Loucy (cell line): Measurements from ENCODE around the gene ATP5PD.
"Not testable (repeated sequence)": the region's sequence is repeated elsewhere in the genome, so short reads cannot be mapped to it uniquely, and the experiment has no call there.

ENCODE experiments used
- H2AFZ ChIP-seq: fragments of 200-600 bp; sonication (generic); 2 replicates; pipeline ENCODE4 v1.6.0; 2016; ENCODE audit warnings: antibody characterized with exemption, mild to moderate bottlenecking, low read length, moderate library complexity
- H3F3A ChIP-seq: fragments of 200-600 bp; 2 replicates; pipeline ENCODE4 v1.6.0; 2016; ENCODE audit warnings: antibody characterized with exemption, low read depth, mild to moderate bottlenecking
- H3K27me3 ChIP-seq: fragments of 200-600 bp; sonication (generic); 2 replicates; pipeline ENCODE4 v1.6.1; 2014; ENCODE audit warnings: low read length, mild to moderate bottlenecking; ENCODE audit not compliant: insufficient read depth, poor library complexity, severe bottlenecking
- H3K36me3 ChIP-seq: fragments of 200-600 bp; sonication (generic); 2 replicates; pipeline ENCODE4 v1.6.1; 2016; ENCODE audit warnings: low read length; ENCODE audit not compliant: insufficient read depth
- H3K4me1 ChIP-seq: fragments of 200-600 bp; sonication (generic); 2 replicates; pipeline ENCODE4 v1.5.1; 2014; ENCODE audit warnings: low read length, mild to moderate bottlenecking; ENCODE audit not compliant: insufficient read depth, poor library complexity, severe bottlenecking
- H3K4me2 ChIP-seq: fragments of 200-600 bp; sonication (generic); 2 replicates; pipeline ENCODE4 v1.6.0; 2014; ENCODE audit warnings: antibody characterized with exemption, low read length, low read depth, mild to moderate bottlenecking; ENCODE audit not compliant: poor library complexity, severe bottlenecking
- H3K4me3 ChIP-seq: fragments of 200-600 bp; sonication (generic); 2 replicates; pipeline ENCODE4 v1.5.1; 2014; ENCODE audit warnings: low read length, mild to moderate bottlenecking, mixed read lengths; ENCODE audit not compliant: poor library complexity, severe bottlenecking
- H3K79me2 ChIP-seq: fragments of 200-600 bp; sonication (generic); 2 replicates; pipeline ENCODE4 v1.6.1; 2014; ENCODE audit warnings: low read length; ENCODE audit not compliant: insufficient read depth
- H3K9ac ChIP-seq: fragments of 200-600 bp; sonication (generic); 2 replicates; pipeline ENCODE4 v1.6.0; 2014; ENCODE audit warnings: mild to moderate bottlenecking, low read depth, low read length, moderate library complexity; ENCODE audit not compliant: poor library complexity, severe bottlenecking
- H3K9me2 ChIP-seq: fragments of 200-600 bp; sonication (generic); replicated peaks from 2 replicates; pipeline ENCODE4 v1.6.1; 2016; ENCODE audit warnings: low read depth, low read length, mixed read lengths
- H3K9me3 ChIP-seq: fragments of 200-600 bp; sonication (generic); 2 replicates; pipeline ENCODE4 v1.6.1; 2014; ENCODE audit warnings: mild to moderate bottlenecking, antibody characterized with exemption, low read length, low read depth; ENCODE audit not compliant: insufficient read depth
- H4K20me1 ChIP-seq: fragments of 200-600 bp; sonication (generic); 2 replicates; pipeline ENCODE4 v1.6.0; 2014; ENCODE audit warnings: antibody characterized with exemption, low read length, mild to moderate bottlenecking; ENCODE audit not compliant: insufficient read depth, poor library complexity, severe bottlenecking
- EZH2phosphoT487 ChIP-seq: fragments of 200-600 bp; IDR thresholded peaks from 2 replicates; pipeline ENCODE4 v1.6.1; 2018; ENCODE audit warnings: antibody characterized with exemption, mild to moderate bottlenecking, moderate library complexity, borderline replicate concordance
- TF ChIP-seq, protein P1 (sequence below): fragments of 200-600 bp; sonication (generic); conservative IDR thresholded peaks from 2 replicates; pipeline ENCODE4 v1.5.1; 2014; ENCODE audit warnings: mild to moderate bottlenecking, antibody characterized with exemption, low read length

The ATP5PD gene

DNA sequence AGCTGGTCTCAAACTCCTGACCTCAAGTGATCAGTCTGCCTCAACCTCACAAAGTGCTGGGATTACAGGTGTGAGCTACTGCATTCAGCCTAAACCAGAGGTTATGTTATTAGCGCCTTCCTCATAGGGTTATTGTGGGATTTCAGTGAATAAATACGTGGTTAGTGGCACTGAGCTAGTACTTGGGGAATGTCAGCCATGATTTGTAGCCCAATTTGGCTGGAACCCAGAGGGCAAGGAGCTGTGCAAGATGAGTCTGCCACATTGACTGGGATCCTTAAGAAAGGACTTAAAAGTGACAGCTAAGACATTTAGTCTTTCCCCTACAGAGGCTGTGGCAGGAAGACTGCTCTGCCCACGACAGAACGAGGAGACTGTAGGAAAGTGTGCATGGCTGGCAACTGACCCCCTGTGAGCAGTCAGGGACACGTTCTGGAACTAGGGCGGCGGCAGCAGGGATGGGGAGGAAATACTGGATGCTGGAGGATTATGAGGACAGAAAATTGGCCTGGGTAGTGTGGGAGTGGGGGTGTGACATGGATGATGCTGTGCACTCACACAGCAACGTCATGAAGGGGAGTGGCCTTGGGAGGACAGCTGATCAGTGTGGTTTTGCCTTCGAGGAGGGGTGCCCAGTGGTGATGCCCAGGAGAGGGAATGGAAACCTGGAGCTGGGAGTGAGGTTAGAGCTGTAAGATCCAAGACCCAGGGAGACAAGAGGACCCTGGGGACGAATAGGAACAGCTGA lies 14.6 kb downstream of the ATP5PD start:
- Histone ChIP-seq H3K9me3 (no peaks in the 10 kb centered on the region; the same call in 1 of the 2 replicates), H2AFZ (peak overlapping the region; percentile 92), H4K20me1 (no peaks in the 10 kb centered on the region), H3K4me2 (peak overlapping the region; percentile 92), H3K4me3 (peak overlapping the region; percentile 88), H3K27me3 (no peaks in the 10 kb centered on the region), H3K9ac (peak overlapping the region; percentile 94), H3F3A (peaks cover 4% of the 10 kb centered on the region; the same call in 1 of the 2 replicates), H3K79me2 (no peaks in the 10 kb centered on the region), H3K9me2 (no peaks in the 10 kb centered on the region), H3K36me3 (no peaks in the 10 kb centered on the region), H3K4me1 (peaks cover 16% of the 10 kb centered on the region)
- TF ChIP-seq EZH2phosphoT487 = no peak

- no peaks in the 10 kb centered on the region; the same call in 1 of the 2 replicates for H3K9me3 ChIP-seq
- peaks cover 4% of the 10 kb centered on the region; the same call in 1 of the 2 replicates for H3F3A ChIP-seq
- no peak overlapping the region for H3K4me3 ChIP-seq
- no peaks in the 10 kb centered on the region for H4K20me1 ChIP-seq
- H2AFZ ChIP-seq = no peak overlapping the region
- TF ChIP-seq EZH2phosphoT487 = no peak
- TF ChIP-seq, protein P1, sequence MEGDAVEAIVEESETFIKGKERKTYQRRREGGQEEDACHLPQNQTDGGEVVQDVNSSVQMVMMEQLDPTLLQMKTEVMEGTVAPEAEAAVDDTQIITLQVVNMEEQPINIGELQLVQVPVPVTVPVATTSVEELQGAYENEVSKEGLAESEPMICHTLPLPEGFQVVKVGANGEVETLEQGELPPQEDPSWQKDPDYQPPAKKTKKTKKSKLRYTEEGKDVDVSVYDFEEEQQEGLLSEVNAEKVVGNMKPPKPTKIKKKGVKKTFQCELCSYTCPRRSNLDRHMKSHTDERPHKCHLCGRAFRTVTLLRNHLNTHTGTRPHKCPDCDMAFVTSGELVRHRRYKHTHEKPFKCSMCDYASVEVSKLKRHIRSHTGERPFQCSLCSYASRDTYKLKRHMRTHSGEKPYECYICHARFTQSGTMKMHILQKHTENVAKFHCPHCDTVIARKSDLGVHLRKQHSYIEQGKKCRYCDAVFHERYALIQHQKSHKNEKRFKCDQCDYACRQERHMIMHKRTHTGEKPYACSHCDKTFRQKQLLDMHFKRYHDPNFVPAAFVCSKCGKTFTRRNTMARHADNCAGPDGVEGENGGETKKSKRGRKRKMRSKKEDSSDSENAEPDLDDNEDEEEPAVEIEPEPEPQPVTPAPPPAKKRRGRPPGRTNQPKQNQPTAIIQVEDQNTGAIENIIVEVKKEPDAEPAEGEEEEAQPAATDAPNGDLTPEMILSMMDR = no peak
- no peaks in the 10 kb centered on the region for H3K79me2 ChIP-seq
- H3K4me1 ChIP-seq = peaks cover 23% of the 10 kb centered on the region
- H3K9ac ChIP-seq = no peak overlapping the region
- H3K4me2 ChIP-seq = no peak overlapping the region
- no peaks in the 10 kb centered on the region for H3K36me3 ChIP-seq
- H3K27me3 ChIP-seq = no peaks in the 10 kb centered on the region
- H3K9me2 ChIP-seq = no peaks in the 10 kb centered on the region
Observed at GRCh38 chr17:75030161-75030560, 16.6 kb downstream of the ATP5PD start.

GRCh38 chr17:75026650-75027049 lies 20.1 kb downstream of the ATP5PD start:
- H3K4me3 ChIP-seq, H4K20me1 ChIP-seq, H3K4me2 ChIP-seq, H3K79me2 ChIP-seq, H3F3A ChIP-seq, H3K9ac ChIP-seq, H3K36me3 ChIP-seq, H3K9me3 ChIP-seq, H3K27me3 ChIP-seq, H2AFZ ChIP-seq, H3K9me2 ChIP-seq: not testable (repeated sequence)
- H3K4me1 ChIP-seq = peaks cover 20% of the 10 kb centered on the region

DNA sequence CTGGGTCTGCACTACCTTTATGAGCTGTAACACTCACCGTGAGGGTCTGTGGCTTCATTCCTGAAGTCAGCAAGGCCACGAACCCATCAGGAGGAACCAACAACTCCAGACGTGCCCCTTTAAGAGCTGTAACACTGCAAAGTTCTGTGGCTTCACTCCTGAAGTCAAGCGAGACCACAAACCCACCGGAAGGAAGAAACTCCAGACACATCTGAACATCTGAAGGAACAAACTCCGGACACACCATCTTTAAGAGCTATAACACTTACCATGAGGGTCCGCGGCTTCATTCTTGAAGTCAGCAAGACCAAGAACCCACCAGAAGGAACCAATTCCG lies 21.4 kb downstream of the ATP5PD start:
- peaks cover 20% of the 10 kb centered on the region for H3K4me1 ChIP-seq
- not testable (repeated sequence) for H3K79me2 ChIP-seq, H3K27me3 ChIP-seq, H4K20me1 ChIP-seq, H2AFZ ChIP-seq, H3K9me2 ChIP-seq, H3K9ac ChIP-seq, H3K9me3 ChIP-seq, H3F3A ChIP-seq
- peak overlapping the region; percentile 54 for H3K4me3 ChIP-seq
- peak overlapping the region; percentile 64 for H3K4me2 ChIP-seq
- peaks cover 13% of the 10 kb centered on the region; the same call in 1 of the 2 replicates for H3K36me3 ChIP-seq
